Heart left ventricle (tissue), 13 donors: Measurements from ENCODE around the gene PPP1R12C.

Experiments
- POLR2A ChIP-seq, 2 donors: fragments of 450-650 bp; IDR thresholded peaks; one replicate each; pipeline ENCODE4 v1.6.1; 2017; ENCODE audit warnings: antibody characterized with exemption in 2 of 2, mild to moderate bottlenecking in 2 of 2, moderate library complexity in 2 of 2
- TF ChIP-seq, protein P1 (sequence below), 12 donors: fragments of 200-600 bp; sonication (generic) in 4 of 12; IDR thresholded peaks; one replicate each; pipeline versions ENCODE4 v1.5.0 to v1.8.0; 2018 to 2022; ENCODE audit warnings: antibody characterized with exemption in 12 of 12, mild to moderate bottlenecking in 5 of 12
- donor health status: ischemic (EF 13 %, LVEDD 7.1; RV severe dilation, severe dysfunction).
- donor health status: DM: no; HTN: yes; CAD: no.
- donor health status: DM: no; HTN: no; CAD: no.
- donor health status: ischemic (EF 25% LVEDD 6.9; RV normal size, moderate dysfunction).
- donor health status: ischemic (EF 25% LVEDD 5.7; RV mildly dilated, moderate dysfunction).
- donor health status: ischemic (EF 35%, LVEDD 5.7; RV mildly dilated, moderate dysfunction).
- donor health status: nonischemic (EF 11% LVEDD 7.7; RV severe dilation, severe dysfunction).
- donor health status: DM: yes; HTN: yes; CAD: no.
- donor health status: PGD.
- donor health status: ischemic (EF 29% LVEDD 5.4; RV normal size, mild dysfunction).
- donor health status: nonischemic (EF 23%, LVEDD 6.1; RV moderate dilation, normal function).

- TF ChIP-seq, protein P1, sequence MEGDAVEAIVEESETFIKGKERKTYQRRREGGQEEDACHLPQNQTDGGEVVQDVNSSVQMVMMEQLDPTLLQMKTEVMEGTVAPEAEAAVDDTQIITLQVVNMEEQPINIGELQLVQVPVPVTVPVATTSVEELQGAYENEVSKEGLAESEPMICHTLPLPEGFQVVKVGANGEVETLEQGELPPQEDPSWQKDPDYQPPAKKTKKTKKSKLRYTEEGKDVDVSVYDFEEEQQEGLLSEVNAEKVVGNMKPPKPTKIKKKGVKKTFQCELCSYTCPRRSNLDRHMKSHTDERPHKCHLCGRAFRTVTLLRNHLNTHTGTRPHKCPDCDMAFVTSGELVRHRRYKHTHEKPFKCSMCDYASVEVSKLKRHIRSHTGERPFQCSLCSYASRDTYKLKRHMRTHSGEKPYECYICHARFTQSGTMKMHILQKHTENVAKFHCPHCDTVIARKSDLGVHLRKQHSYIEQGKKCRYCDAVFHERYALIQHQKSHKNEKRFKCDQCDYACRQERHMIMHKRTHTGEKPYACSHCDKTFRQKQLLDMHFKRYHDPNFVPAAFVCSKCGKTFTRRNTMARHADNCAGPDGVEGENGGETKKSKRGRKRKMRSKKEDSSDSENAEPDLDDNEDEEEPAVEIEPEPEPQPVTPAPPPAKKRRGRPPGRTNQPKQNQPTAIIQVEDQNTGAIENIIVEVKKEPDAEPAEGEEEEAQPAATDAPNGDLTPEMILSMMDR (IDR thresholded peaks at IDR 0.05): no peak
- TF ChIP-seq POLR2A (IDR thresholded peaks at IDR 0.05): no peak
Measured at GRCh38 chr19:55119053-55119452, 1.6 kb upstream of the PPP1R12C start.
